Transverse colon (tissue), 4 donors: ENCODE results near the gene PRDM1. TPM values are rescaled to one million over a fixed set of nuclear protein-coding genes. Genes with fewer than 3 reads are reported as not detected.

ENCODE experiments used
- DNase-seq: peaks from one replicate; pipeline ENCODE4 v3.0.0-alpha.2; 2019
- H3K27ac ChIP-seq, 4 donors: fragments of 200-600 bp; sonication (generic); 2 replicates each; pipeline ENCODE4 v1.5.1; 2016 to 2018; ENCODE audit warnings: inconsistent platforms in 4 of 4
- H3K27me3 ChIP-seq: fragments of 200-600 bp; sonication (generic); 2 replicates; pipeline ENCODE4 v1.5.1; 2017; ENCODE audit warnings: inconsistent platforms
- H3K36me3 ChIP-seq, 4 donors: fragments of 200-600 bp; sonication (generic); 2 replicates each; pipeline ENCODE4 v1.5.1; 2017 to 2019; ENCODE audit warnings: inconsistent platforms in 4 of 4
- H3K4me1 ChIP-seq, 4 donors: fragments of 200-600 bp; sonication (generic); 2 replicates each; pipeline ENCODE4 v1.5.1; 2017 to 2020; ENCODE audit warnings: inconsistent platforms in 4 of 4
- H3K4me3 ChIP-seq, 4 donors: fragments of 200-600 bp; sonication (generic); 1 replicate in 1 of 4; 2 replicates in 3 of 4; pipeline versions ENCODE4 v1.5.1 to v1.6.1; 2017 to 2019; ENCODE audit warnings: inconsistent platforms in 4 of 4
- H3K9me3 ChIP-seq, 2 donors: fragments of 200-600 bp; sonication (generic); 2 replicates each; pipeline ENCODE4 v1.5.1; 2017 to 2019; ENCODE audit warnings: inconsistent platforms in 2 of 2
- EP300 ChIP-seq: sonication (generic); formaldehyde crosslinking; IDR thresholded peaks from one replicate; pipeline ENCODE4 v1.6.1; 2017; ENCODE audit warnings: antibody characterized with exemption, low read depth
- POLR2A ChIP-seq: fragments of 450-650 bp; IDR thresholded peaks from one replicate; pipeline ENCODE4 v1.6.1; 2016; ENCODE audit warnings: antibody characterized with exemption, mild to moderate bottlenecking, moderate library complexity
- POLR2AphosphoS5 ChIP-seq, 3 donors: sonication (generic); formaldehyde crosslinking; IDR thresholded peaks; one replicate each; pipeline ENCODE4 v1.6.1; 2016; ENCODE audit warnings: antibody characterized with exemption in 3 of 3
- WGBS, 2 donors: methylation state at CpG; one replicate each; pipeline ENCODE4 v1.1.5; 2018; ENCODE audit warnings: low coverage in 1 of 2; 5-methylcytosine and 5-hydroxymethylcytosine counted together
- in situ Hi-C, 4 donors: fragments of 200-750 bp; cut with MboI; loops; one replicate each; pipeline versions ENCODE4 v1.15.0 to v1.15.1; 2017; ENCODE audit warnings: low sequenced_read_pairs in 3 of 4, low pct_ligation_motif_present in 1 of 4, low pct_unique_long_range_greater_than_20kb in 1 of 4
- intact Hi-C: fragments of 100-400 bp; cut with DNase I; formaldehyde crosslinking; loops from one replicate; pipeline ENCODE4 v1.15.1; 2023; ENCODE audit warnings: low total_unique reads
- total RNA-seq, 4 donors: library from RNA; depleted of rRNA; stranded (reverse); fragments of >200 nt; gene quantifications; one replicate each; pipeline ENCODE4 v1.1.0, GENCODE V29; 2016
- TF ChIP-seq, protein P1 (sequence below), 5 experiments: fragments of 200-600 bp in 3 of 5; fragments of 450-650 bp in 2 of 5; sonication (generic) in 3 of 5; IDR thresholded peaks; 1 replicate in 2 of 5; 2 replicates in 3 of 5; pipeline ENCODE4 v1.5.1; 2016 to 2017; ENCODE audit warnings: antibody characterized with exemption in 5 of 5, inconsistent platforms in 3 of 5, mild to moderate bottlenecking in 2 of 5, moderate library complexity in 1 of 5

PRDM1 gene
- total RNA-seq, 4 donors from 2014 or later, result 2.4 to 32.4 (median 18.6) TPM

GRCh38 chr6:106124437-106125430, 38.6 kb downstream of the PRDM1 start:
- TF ChIP-seq, protein P1, sequence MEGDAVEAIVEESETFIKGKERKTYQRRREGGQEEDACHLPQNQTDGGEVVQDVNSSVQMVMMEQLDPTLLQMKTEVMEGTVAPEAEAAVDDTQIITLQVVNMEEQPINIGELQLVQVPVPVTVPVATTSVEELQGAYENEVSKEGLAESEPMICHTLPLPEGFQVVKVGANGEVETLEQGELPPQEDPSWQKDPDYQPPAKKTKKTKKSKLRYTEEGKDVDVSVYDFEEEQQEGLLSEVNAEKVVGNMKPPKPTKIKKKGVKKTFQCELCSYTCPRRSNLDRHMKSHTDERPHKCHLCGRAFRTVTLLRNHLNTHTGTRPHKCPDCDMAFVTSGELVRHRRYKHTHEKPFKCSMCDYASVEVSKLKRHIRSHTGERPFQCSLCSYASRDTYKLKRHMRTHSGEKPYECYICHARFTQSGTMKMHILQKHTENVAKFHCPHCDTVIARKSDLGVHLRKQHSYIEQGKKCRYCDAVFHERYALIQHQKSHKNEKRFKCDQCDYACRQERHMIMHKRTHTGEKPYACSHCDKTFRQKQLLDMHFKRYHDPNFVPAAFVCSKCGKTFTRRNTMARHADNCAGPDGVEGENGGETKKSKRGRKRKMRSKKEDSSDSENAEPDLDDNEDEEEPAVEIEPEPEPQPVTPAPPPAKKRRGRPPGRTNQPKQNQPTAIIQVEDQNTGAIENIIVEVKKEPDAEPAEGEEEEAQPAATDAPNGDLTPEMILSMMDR (IDR thresholded peaks at IDR 0.05), result no peak
- no peak for TF ChIP-seq EP300
- TF ChIP-seq POLR2AphosphoS5 (IDR thresholded peaks at IDR 0.05), result no peak
- no peak for TF ChIP-seq POLR2A
- no peak for DNase-seq
- intact Hi-C loops (no loop called here), in situ Hi-C loops (no loop called here)
- Histone ChIP-seq H3K4me3 (no peak overlapping the region), H3K9me3 (no peaks in the 10 kb centered on the region), H3K27ac (no peak overlapping the region), H3K36me3 (no peaks in the 10 kb centered on the region), H3K27me3 (no peaks in the 10 kb centered on the region), H3K4me1 (peaks cover 0 to 24% (median 7%) of the 10 kb centered on the region in 4 donors)
- 85 to 90% methylated on average over 6 to 10 of the region's 10 CpGs for WGBS, 2 donors

DNA sequence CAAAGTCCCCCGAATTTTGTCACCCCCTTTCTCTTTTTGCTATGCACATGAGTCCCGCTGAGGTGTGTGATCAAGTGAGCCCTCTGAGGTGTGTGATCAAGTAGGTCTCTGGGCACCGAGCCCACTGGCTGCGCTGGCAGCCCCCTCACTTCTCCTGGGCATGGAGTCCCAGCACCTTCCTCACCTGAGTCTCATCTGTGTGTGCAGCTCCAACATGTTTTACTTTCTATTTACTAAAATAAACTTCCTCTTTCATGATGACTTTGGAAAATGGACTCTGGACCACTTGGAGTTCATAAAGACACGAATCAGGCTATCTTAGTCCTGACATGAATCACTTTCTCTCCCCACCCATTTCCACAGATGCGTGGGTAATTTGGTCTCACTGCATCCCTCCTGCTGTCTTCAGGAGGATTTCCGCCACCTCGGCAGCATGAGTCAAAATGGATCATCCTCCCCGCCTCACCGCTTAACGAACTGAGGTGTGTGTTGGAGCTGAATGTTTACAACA, 39.8 kb downstream of the PRDM1 start:
- intact Hi-C loops, result no loop called here
- 55 to 57% methylated on average over 5 to 11 of the region's 11 CpGs for WGBS, 2 donors
- no peaks in the 10 kb centered on the region for H3K27me3 ChIP-seq
- H3K4me1 ChIP-seq, result peaks cover 0 to 30% (median 7%) of the 10 kb centered on the region in 4 donors
- peak overlapping the region; percentile 54 to 74 (median 67) for H3K27ac ChIP-seq
- no peaks in the 10 kb centered on the region for H3K36me3 ChIP-seq
- H3K4me3 ChIP-seq, result peak overlapping the region in 1 of 4 donors; percentile 31
- DNase-seq, result peak; percentile 65
- in situ Hi-C loops, result no loop called here
- TF ChIP-seq, protein P1 (IDR thresholded peaks at IDR 0.05), result no peak
- TF ChIP-seq POLR2AphosphoS5 (IDR thresholded peaks at IDR 0.05) (peak in 2 of 3 donors; percentile 65 to 72), EP300 (no peak), POLR2A (peak; percentile 68)
- no peaks in the 10 kb centered on the region for H3K9me3 ChIP-seq

- peak overlapping the region; percentile 54 to 74 (median 67) for H3K27ac ChIP-seq
- intact Hi-C loops (no loop called here), in situ Hi-C loops (no loop called here)
- no peak overlapping the region for H3K4me3 ChIP-seq
- no peaks in the 10 kb centered on the region for H3K27me3 ChIP-seq
- H3K36me3 ChIP-seq, result no peaks in the 10 kb centered on the region
- H3K4me1 ChIP-seq, result peaks cover 0 to 30% (median 7%) of the 10 kb centered on the region in 4 donors
- 65 to 77% methylated on average over 2 to 3 of the region's 3 CpGs for WGBS, 2 donors
- TF ChIP-seq EP300, result no peak
- TF ChIP-seq POLR2A, result no peak
- no peak for TF ChIP-seq POLR2AphosphoS5 (IDR thresholded peaks at IDR 0.05)
- TF ChIP-seq, protein P1 (IDR thresholded peaks at IDR 0.05), result no peak
- no peak for DNase-seq
- no peaks in the 10 kb centered on the region for H3K9me3 ChIP-seq
These were observed 40.3 kb downstream of the PRDM1 start for GRCh38 chr6:106126482-106126881.
